ENCODE measurements around the gene USP35.

DNA sequence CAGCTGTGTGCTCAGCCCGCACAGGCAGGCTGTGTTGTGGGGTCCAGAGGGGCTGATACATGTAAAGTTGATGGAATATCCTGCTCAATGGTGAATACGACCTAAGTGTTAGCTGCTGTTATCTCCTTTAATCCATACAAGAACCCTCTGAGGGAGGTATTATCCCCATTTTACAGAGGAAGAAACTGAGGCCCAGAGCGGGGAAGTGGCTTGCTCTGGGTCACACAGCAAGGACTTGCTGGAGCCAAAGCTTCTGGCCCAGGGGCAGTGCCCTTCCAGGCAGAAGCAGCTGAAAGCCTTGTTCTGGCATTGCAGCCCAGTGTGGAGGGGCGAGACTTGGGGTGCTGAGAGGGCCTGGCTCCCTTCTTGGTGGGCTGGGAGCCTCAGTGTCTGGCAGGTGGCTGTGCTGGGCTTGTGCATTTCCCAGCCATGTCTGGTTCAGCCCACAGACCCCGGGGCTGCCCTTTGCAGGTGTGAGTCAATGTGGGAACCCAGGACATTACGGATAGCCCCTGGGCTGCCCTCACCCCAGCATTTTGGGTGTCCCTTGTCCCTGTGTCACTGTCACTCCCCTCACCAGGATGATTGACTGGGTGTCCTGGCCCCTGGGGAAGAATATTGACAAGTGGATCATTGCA lies 10.4 kb downstream of the USP35 start:
- TF ChIP-seq, protein P1, sequence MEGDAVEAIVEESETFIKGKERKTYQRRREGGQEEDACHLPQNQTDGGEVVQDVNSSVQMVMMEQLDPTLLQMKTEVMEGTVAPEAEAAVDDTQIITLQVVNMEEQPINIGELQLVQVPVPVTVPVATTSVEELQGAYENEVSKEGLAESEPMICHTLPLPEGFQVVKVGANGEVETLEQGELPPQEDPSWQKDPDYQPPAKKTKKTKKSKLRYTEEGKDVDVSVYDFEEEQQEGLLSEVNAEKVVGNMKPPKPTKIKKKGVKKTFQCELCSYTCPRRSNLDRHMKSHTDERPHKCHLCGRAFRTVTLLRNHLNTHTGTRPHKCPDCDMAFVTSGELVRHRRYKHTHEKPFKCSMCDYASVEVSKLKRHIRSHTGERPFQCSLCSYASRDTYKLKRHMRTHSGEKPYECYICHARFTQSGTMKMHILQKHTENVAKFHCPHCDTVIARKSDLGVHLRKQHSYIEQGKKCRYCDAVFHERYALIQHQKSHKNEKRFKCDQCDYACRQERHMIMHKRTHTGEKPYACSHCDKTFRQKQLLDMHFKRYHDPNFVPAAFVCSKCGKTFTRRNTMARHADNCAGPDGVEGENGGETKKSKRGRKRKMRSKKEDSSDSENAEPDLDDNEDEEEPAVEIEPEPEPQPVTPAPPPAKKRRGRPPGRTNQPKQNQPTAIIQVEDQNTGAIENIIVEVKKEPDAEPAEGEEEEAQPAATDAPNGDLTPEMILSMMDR (IDR thresholded peaks at IDR 0.05; ENCODE audit: low read depth, low read length): no peak
- no peak for TF ChIP-seq POLR2A (IDR thresholded peaks at IDR 0.05; ENCODE audit: extremely low read depth, insufficient read length)

All from NB4 (cell line).